ENCODE measurements around the gene SBNO2.

Gene SBNO2

GRCh38 chr19:1069009-1069779, 104.9 kb downstream of the SBNO2 start:
- no peak for DNase-seq

- no peak for DNase-seq
Measured at GRCh38 chr19:1068009-1069001, 105.8 kb downstream of the SBNO2 start.

GRCh38 chr19:1067341-1067957, 106.6 kb downstream of the SBNO2 start:
- DNase-seq, result no peak

GRCh38 chr19:1066748-1067340, 107.2 kb downstream of the SBNO2 start, which contains the start of gene ARHGAP45:
Gene ARHGAP45, plus strand, starts transcription at chr19:1067167. Its CDS starts 239 bp downstream, at chr19:1067406.
- DNase-seq, result no peak

- no peak for DNase-seq
Measured at GRCh38 chr19:1066251-1066747, 107.8 kb downstream of the SBNO2 start.

- no peak for DNase-seq
Measured at GRCh38 chr19:1065606-1066109, 108.4 kb downstream of the SBNO2 start.

- DNase-seq, result peak in 1 of 2 experiments; percentile 51
Measured at GRCh38 chr19:1064661-1065605, 109.1 kb downstream of the SBNO2 start.

- peak in 1 of 2 experiments; percentile 58 for DNase-seq
Measured at GRCh38 chr19:1063909-1064660, 110.0 kb downstream of the SBNO2 start.

- DNase-seq, result no peak
Measured at GRCh38 chr19:1063030-1063908, 110.8 kb downstream of the SBNO2 start.

GRCh38 chr19:1062387-1063029, 111.6 kb downstream of the SBNO2 start:
- no peak for DNase-seq

GRCh38 chr19:1061987-1062386, 112.1 kb downstream of the SBNO2 start:
- no peak for DNase-seq

GRCh38 chr19:1060689-1061088, 113.4 kb downstream of the SBNO2 start:
- DNase-seq, result no peak

- DNase-seq, result no peak
Measured at GRCh38 chr19:1058112-1058511, 116.0 kb downstream of the SBNO2 start.

Data from NCI-H526 (cell line).